GM19372 (cell line): ENCODE data around the gene KIAA1958.

Experiments
- ATAC-seq: cut with Tn5 transposase; IDR thresholded peaks from one replicate; pipeline ENCODE4 v1.9.1; 2021; ENCODE audit warnings: mild to moderate bottlenecking, low read depth, moderate library complexity; ENCODE audit not compliant: unreplicated experiment

The KIAA1958 gene

GRCh38 chr9:112527959-112528358, 41.3 kb downstream of the KIAA1958 start:
- ATAC-seq, result no peak

GRCh38 chr9:112529316-112529715, 42.7 kb downstream of the KIAA1958 start:
- ATAC-seq, result no peak

- no peak for ATAC-seq
These were observed 44.2 kb downstream of the KIAA1958 start for GRCh38 chr9:112530751-112531205.

GRCh38 chr9:112531666-112532282, 45.1 kb downstream of the KIAA1958 start:
- ATAC-seq, result no peak

- no peak for ATAC-seq
These were observed 45.8 kb downstream of the KIAA1958 start for GRCh38 chr9:112532427-112532826.

GRCh38 chr9:112533660-112534059, 47.0 kb downstream of the KIAA1958 start:
- no peak for ATAC-seq

GRCh38 chr9:112535301-112535700, 48.7 kb downstream of the KIAA1958 start:
- no peak for ATAC-seq

GRCh38 chr9:112535811-112536210, 49.2 kb downstream of the KIAA1958 start:
- ATAC-seq, result no peak

DNA sequence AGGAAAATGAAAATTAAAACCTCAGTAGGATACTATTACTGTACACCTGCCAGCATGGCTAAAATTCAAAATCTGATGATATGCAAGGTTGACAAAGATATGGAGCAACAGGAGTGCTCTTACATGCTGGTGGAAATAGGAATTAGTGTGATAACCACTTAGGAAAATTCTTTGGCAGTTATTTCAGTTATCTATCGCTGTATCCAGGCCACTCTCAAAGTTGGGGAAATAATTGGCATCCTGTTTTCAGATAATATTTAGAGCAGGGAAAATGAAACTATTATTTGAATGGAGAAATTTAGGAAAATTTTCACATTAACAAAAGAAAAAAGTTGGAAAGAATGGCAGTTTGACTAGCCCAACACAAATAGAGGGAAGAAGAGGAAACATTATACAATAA, 50.9 kb downstream of the KIAA1958 start:
- no peak for ATAC-seq

- ATAC-seq, result no peak
These were observed 54.2 kb downstream of the KIAA1958 start for GRCh38 chr9:112540800-112541199.

GRCh38 chr9:112541685-112542084, 55.1 kb downstream of the KIAA1958 start:
- ATAC-seq, result no peak

- no peak for ATAC-seq
These were observed 56.1 kb downstream of the KIAA1958 start for GRCh38 chr9:112542593-112543292.

- ATAC-seq, result no peak
These were observed 57.9 kb downstream of the KIAA1958 start for GRCh38 chr9:112544477-112544876.

DNA sequence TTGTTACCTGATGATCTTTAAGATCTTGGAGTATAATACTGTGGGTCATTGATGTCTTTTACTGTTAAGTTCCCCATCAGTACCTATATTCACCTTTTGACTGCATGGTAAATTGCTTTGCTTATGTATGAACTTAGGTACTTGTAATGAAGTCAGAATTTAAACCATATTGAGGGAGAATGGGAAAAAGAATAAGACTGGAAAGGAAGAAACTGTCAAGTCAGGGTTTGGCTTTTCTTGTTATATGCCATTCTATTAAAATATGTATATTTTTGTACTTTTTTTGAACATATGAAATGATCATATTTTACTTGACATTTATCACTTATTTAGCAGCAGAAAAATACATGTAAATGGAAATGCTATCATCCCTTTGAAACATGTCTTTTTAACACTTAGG, 58.6 kb downstream of the KIAA1958 start:
- no peak for ATAC-seq

- no peak for ATAC-seq
These were observed 59.8 kb downstream of the KIAA1958 start for GRCh38 chr9:112546149-112547012.

- no peak for ATAC-seq
These were observed 61.4 kb downstream of the KIAA1958 start for GRCh38 chr9:112548051-112548440.

DNA sequence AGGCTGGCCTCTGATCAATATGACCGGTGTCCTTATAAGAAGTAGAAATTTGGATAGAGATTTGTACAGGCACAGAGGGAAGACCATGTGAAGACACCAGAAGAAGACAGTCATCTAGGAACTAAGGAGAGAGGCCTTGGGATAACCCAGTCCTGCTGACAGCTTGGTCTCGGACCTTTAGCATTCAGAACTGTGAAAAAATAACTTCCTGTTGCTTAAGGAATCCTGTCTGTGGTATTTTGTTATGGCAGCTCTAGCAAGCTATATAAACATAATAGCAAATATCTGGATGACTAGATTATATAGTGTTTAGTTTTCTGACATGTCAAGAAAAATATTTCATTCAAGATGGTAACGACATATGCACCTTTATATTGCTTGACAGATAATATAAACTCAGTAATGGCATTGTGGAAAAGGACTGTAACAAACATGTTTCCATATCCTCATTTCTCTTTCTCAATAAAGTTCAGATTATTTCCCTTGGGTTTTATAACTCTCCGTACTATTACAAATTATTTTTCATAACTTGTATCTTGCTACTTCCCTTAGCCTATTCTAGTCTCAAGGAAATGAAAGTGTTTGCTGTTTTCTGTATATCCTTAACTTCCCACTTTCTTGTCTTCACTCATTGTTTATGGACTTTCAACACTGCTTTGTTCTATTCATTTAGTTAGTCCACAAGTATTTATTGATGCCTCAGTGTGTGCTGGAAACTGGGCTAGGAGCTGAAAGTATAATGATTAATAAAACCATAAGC, 62.4 kb downstream of the KIAA1958 start:
- no peak for ATAC-seq

- ATAC-seq, result no peak
These were observed 63.9 kb downstream of the KIAA1958 start for GRCh38 chr9:112550531-112550930.

DNA sequence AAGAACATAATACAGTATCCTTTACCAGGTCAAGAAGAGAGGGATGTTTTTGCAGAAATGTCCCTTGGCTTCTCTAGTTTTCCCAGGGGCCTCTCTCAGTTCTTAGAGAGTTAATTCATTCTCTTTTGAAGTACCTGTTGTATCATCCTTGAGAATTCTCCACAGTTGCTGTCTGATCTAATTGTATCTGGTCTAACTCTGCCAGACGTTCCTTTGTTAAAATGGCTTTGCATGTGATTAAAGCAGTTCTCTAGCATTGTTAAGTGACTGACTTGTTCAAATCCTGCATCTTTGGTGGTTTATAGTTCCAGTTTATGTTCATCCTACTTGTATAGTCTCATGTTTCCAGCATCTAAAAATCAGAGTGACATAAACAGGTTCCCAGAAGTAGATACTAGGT, 65.0 kb downstream of the KIAA1958 start:
- no peak for ATAC-seq

- no peak for ATAC-seq
These were observed 65.8 kb downstream of the KIAA1958 start for GRCh38 chr9:112552229-112553056.
